Activated T-cell treated with anti-CD3 and anti-CD28 coated beads, Interleukin-2, amount 50 U/mL, for 72 hours (primary cell): Measurements from ENCODE around the gene EPS8. TPM values are rescaled to one million over a fixed set of nuclear protein-coding genes. Genes with fewer than 3 reads are reported as not detected.

Source experiments
- ATAC-seq, 2 donors: fragments of 150-1000 bp; cut with Tn5 transposase; replicated peaks in 1 of 2; 2 replicates each; pipeline ENCODE4 v1.10.0; 2021; ENCODE audit warnings: moderate library complexity in 2 of 2, mild to moderate bottlenecking in 1 of 2
- DNase-seq, 2 donors: peaks; one replicate each; pipeline ENCODE4 v3.0.0; 2021 to 2022; ENCODE audit warnings: mixed read lengths in 1 of 2
- H3K27ac Mint-ChIP-seq: one replicate; pipeline ENCODE4 v1.8.0; 2022; ENCODE audit warnings: mild to moderate bottlenecking, moderate library complexity, mixed read lengths
- H3K27me3 Mint-ChIP-seq: one replicate; pipeline ENCODE4 v1.8.0; 2022; ENCODE audit warnings: low read depth, mixed read lengths
- H3K36me3 Mint-ChIP-seq, 2 donors: one replicate each; pipeline ENCODE4 v1.8.0; 2022; ENCODE audit warnings: mixed read lengths in 2 of 2, mild to moderate bottlenecking in 1 of 2; ENCODE audit not compliant: insufficient read depth in 2 of 2
- H3K4me1 Mint-ChIP-seq: one replicate; pipeline ENCODE4 v1.8.0; 2022; ENCODE audit warnings: low read depth, mixed read lengths
- H3K4me3 Mint-ChIP-seq, 2 donors: one replicate each; pipeline ENCODE4 v1.8.0; 2022; ENCODE audit warnings: mild to moderate bottlenecking in 2 of 2, mixed read lengths in 2 of 2, moderate library complexity in 2 of 2
- H3K9me3 Mint-ChIP-seq, 2 donors: one replicate each; pipeline ENCODE4 v1.8.0; 2022; ENCODE audit warnings: mixed read lengths in 2 of 2
- total RNA-seq, 2 donors: library from RNA; stranded (reverse); gene quantifications; one replicate each; pipeline ENCODE4 v1.2.3, GENCODE V29; 2022

EPS8 gene
- total RNA-seq, 2 donors from 2014 or later: 2.4 to 6.3 TPM

- H3K9me3 Mint-ChIP-seq: no peaks in the 10 kb centered on the region
- H3K4me3 Mint-ChIP-seq: no peak overlapping the region
- no peaks in the 10 kb centered on the region for H3K4me1 Mint-ChIP-seq
- H3K27me3 Mint-ChIP-seq: no peaks in the 10 kb centered on the region
- DNase-seq (no peak), ATAC-seq (no peak)
- no peaks in the 10 kb centered on the region for H3K36me3 Mint-ChIP-seq
- no peak overlapping the region for H3K27ac Mint-ChIP-seq
These were observed 56.1 kb downstream of the EPS8 start for GRCh38 chr12:15733136-15733535.

- no peak overlapping the region for H3K4me3 Mint-ChIP-seq
- H3K4me1 Mint-ChIP-seq: no peaks in the 10 kb centered on the region
- ATAC-seq (no peak), DNase-seq (no peak)
- H3K9me3 Mint-ChIP-seq: no peaks in the 10 kb centered on the region
- H3K36me3 Mint-ChIP-seq: no peaks in the 10 kb centered on the region
- no peak overlapping the region for H3K27ac Mint-ChIP-seq
- H3K27me3 Mint-ChIP-seq: no peaks in the 10 kb centered on the region
These were observed 56.7 kb downstream of the EPS8 start for GRCh38 chr12:15732341-15733061.

GRCh38 chr12:15731940-15732339 lies 57.2 kb downstream of the EPS8 start:
- H3K9me3 Mint-ChIP-seq: no peaks in the 10 kb centered on the region
- H3K4me3 Mint-ChIP-seq: no peak overlapping the region
- H3K36me3 Mint-ChIP-seq: no peaks in the 10 kb centered on the region
- H3K27ac Mint-ChIP-seq: no peak overlapping the region
- no peaks in the 10 kb centered on the region for H3K27me3 Mint-ChIP-seq
- DNase-seq (no peak), ATAC-seq (no peak)
- no peaks in the 10 kb centered on the region for H3K4me1 Mint-ChIP-seq

GRCh38 chr12:15729097-15729496 lies 60.1 kb downstream of the EPS8 start:
- Mint-ChIP-seq H3K27ac (no peak overlapping the region), H3K4me3 (no peak overlapping the region), H3K27me3 (no peaks in the 10 kb centered on the region), H3K4me1 (no peaks in the 10 kb centered on the region), H3K9me3 (no peaks in the 10 kb centered on the region), H3K36me3 (no peaks in the 10 kb centered on the region)
- no peak for ATAC-seq
- no peak for DNase-seq

- ATAC-seq (no peak), DNase-seq (no peak)
- Mint-ChIP-seq H3K27ac (no peak overlapping the region), H3K36me3 (no peaks in the 10 kb centered on the region), H3K9me3 (no peaks in the 10 kb centered on the region), H3K4me3 (no peak overlapping the region), H3K27me3 (no peaks in the 10 kb centered on the region), H3K4me1 (no peaks in the 10 kb centered on the region)
These were observed 61.0 kb downstream of the EPS8 start for GRCh38 chr12:15728118-15728598.

- Mint-ChIP-seq H3K9me3 (no peaks in the 10 kb centered on the region), H3K4me1 (no peaks in the 10 kb centered on the region), H3K27me3 (no peaks in the 10 kb centered on the region), H3K4me3 (no peak overlapping the region), H3K36me3 (no peaks in the 10 kb centered on the region), H3K27ac (no peak overlapping the region)
- ATAC-seq (no peak), DNase-seq (no peak)
These were observed 62.4 kb downstream of the EPS8 start for GRCh38 chr12:15726878-15727150.

- no peak for ATAC-seq
- Mint-ChIP-seq H3K4me1 (no peaks in the 10 kb centered on the region), H3K9me3 (no peaks in the 10 kb centered on the region), H3K4me3 (no peak overlapping the region), H3K27ac (no peak overlapping the region), H3K36me3 (no peaks in the 10 kb centered on the region), H3K27me3 (no peaks in the 10 kb centered on the region)
- no peak for DNase-seq
These were observed 62.9 kb downstream of the EPS8 start for GRCh38 chr12:15726027-15726877.

GRCh38 chr12:15722951-15723350 lies 66.2 kb downstream of the EPS8 start:
- Mint-ChIP-seq H3K4me3 (no peak overlapping the region), H3K9me3 (no peaks in the 10 kb centered on the region), H3K36me3 (no peaks in the 10 kb centered on the region), H3K4me1 (no peaks in the 10 kb centered on the region), H3K27ac (no peak overlapping the region), H3K27me3 (peaks cover 9% of the 10 kb centered on the region)
- DNase-seq (no peak), ATAC-seq (no peak)

GRCh38 chr12:15721316-15722115 lies 67.7 kb downstream of the EPS8 start:
- H3K4me3 Mint-ChIP-seq: no peak overlapping the region
- no peaks in the 10 kb centered on the region for H3K4me1 Mint-ChIP-seq
- H3K36me3 Mint-ChIP-seq: no peaks in the 10 kb centered on the region
- no peak overlapping the region for H3K27ac Mint-ChIP-seq
- peaks cover 16% of the 10 kb centered on the region for H3K27me3 Mint-ChIP-seq
- no peaks in the 10 kb centered on the region for H3K9me3 Mint-ChIP-seq
- DNase-seq (no peak), ATAC-seq (no peak)

- H3K4me1 Mint-ChIP-seq: no peaks in the 10 kb centered on the region
- no peak for ATAC-seq
- no peak overlapping the region for H3K27ac Mint-ChIP-seq
- H3K9me3 Mint-ChIP-seq: no peaks in the 10 kb centered on the region
- H3K4me3 Mint-ChIP-seq: no peak overlapping the region
- peaks cover 16% of the 10 kb centered on the region for H3K27me3 Mint-ChIP-seq
- DNase-seq: no peak
- H3K36me3 Mint-ChIP-seq: no peaks in the 10 kb centered on the region
These were observed 68.9 kb downstream of the EPS8 start for GRCh38 chr12:15720295-15720694.

- Mint-ChIP-seq H3K36me3 (no peaks in the 10 kb centered on the region), H3K4me1 (no peaks in the 10 kb centered on the region)
These were observed 70.0 kb downstream of the EPS8 start for GRCh38 chr12:15719230-15719629.

GRCh38 chr12:15717940-15718567 lies 71.1 kb downstream of the EPS8 start:
- DNase-seq: no peak
- ATAC-seq: no peak
- no peaks in the 10 kb centered on the region for H3K9me3 Mint-ChIP-seq
- no peak overlapping the region for H3K27ac Mint-ChIP-seq
- peaks cover 16% of the 10 kb centered on the region for H3K27me3 Mint-ChIP-seq
- no peaks in the 10 kb centered on the region for H3K36me3 Mint-ChIP-seq
- H3K4me3 Mint-ChIP-seq: no peak overlapping the region
- no peaks in the 10 kb centered on the region for H3K4me1 Mint-ChIP-seq

More at GRCh38 chr12:15719230-15719629, 70.0 kb downstream of the EPS8 start:
- Mint-ChIP-seq H3K27me3 (peaks cover 16% of the 10 kb centered on the region), H3K27ac (no peak overlapping the region), H3K4me3 (no peak overlapping the region), H3K9me3 (no peaks in the 10 kb centered on the region)
- no peak for ATAC-seq
- DNase-seq: no peak

- Mint-ChIP-seq H3K27ac (no peak overlapping the region), H3K27me3 (peaks cover 16% of the 10 kb centered on the region)
- no peak for ATAC-seq
These were observed 72.6 kb downstream of the EPS8 start for GRCh38 chr12:15716581-15716980.

More at GRCh38 chr12:15716581-15716980, 72.6 kb downstream of the EPS8 start:
- Mint-ChIP-seq H3K4me1 (no peaks in the 10 kb centered on the region), H3K36me3 (no peaks in the 10 kb centered on the region), H3K4me3 (no peak overlapping the region), H3K9me3 (no peaks in the 10 kb centered on the region)
- DNase-seq: no peak
